H1 (cell line): ENCODE data around the gene TARS3. TPM values are rescaled to one million over a fixed set of nuclear protein-coding genes. Genes with fewer than 3 reads are reported as not detected.

Source experiments
- GTF2F1 ChIP-seq: IDR thresholded peaks from 2 replicates; pipeline ENCODE4 v1.6.1; 2012; ENCODE audit warnings: low read depth, low read length, improper control_type of control experiment, borderline replicate concordance
- polyA plus RNA-seq, 7 experiments: library from polyadenylated mRNA; depleted of rRNA in 3 of 7; stranded (reverse) in 5 of 7; unstranded in 2 of 7; fragments of >200 nt in 5 of 7; fragments of 200-250 nt in 2 of 7; gene quantifications; 1 replicate in 5 of 7; 2 replicates in 1 of 7; 4 replicates in 1 of 7; pipeline versions ENCODE4 v1.2.1 to v1.2.3, GENCODE V29; 2011 to 2013; ENCODE audit warnings: missing spikeins in 2 of 7, mixed read lengths in 2 of 7
- total RNA-seq: library from RNA; stranded (reverse); fragmentation: NEBNext Ultra II Directional; extraction: Animal tissue kit (Norgen Biotek cat#: 25700); gene quantifications from 2 replicates; pipeline ENCODE4 v1.2.1, GENCODE V29; 2021

TARS3 gene
- total and polyA plus RNA-seq, 2 of the 8 experiments (the other 6 are each of a cell fraction or from before 2014, with no cell fraction given): 2.1 to 13.9 TPM

- 0 out of 2 replicates have a peak, but pooled peaks have one; percentile 19 for TF ChIP-seq GTF2F1
These were observed 108.1 kb downstream of the TARS3 start (continued) for GRCh38 chr15:101615986-101616848.
